GM12878 (cell line): ENCODE measurements around the gene RBMS3.

Source experiments
- BACH1 ChIP-seq: fragments of 450-650 bp; IDR thresholded peaks from 2 replicates; pipeline ENCODE4 v1.6.1; 2017; ENCODE audit warnings: mild to moderate bottlenecking, borderline replicate concordance
- BCLAF1 ChIP-seq: fragments of 450-650 bp; IDR thresholded peaks from 2 replicates; pipeline ENCODE4 v1.6.1; 2017; ENCODE audit warnings: antibody characterized with exemption, mild to moderate bottlenecking, moderate library complexity
- EP300 ChIP-seq, 2 experiments: fragments of 150-350 bp in 1 of 2; IDR thresholded peaks; 2 replicates each; pipeline ENCODE4 v1.6.1; 2011 to 2012; ENCODE audit warnings: low read depth in 2 of 2, low read length in 2 of 2, borderline replicate concordance in 1 of 2, improper control_type of control experiment in 1 of 2, inconsistent platforms in 1 of 2; ENCODE audit not compliant: control insufficient read depth in 1 of 2
- FOS ChIP-seq: IDR thresholded peaks from 3 replicates; pipeline ENCODE4 v1.6.1; 2011; ENCODE audit warnings: borderline replicate concordance; ENCODE audit not compliant: insufficient read length; ENCODE audit errors: extremely low read depth
- HCFC1 ChIP-seq: fragments of 150-350 bp; IDR thresholded peaks from 2 replicates; pipeline ENCODE4 v1.6.1; 2014; ENCODE audit warnings: low read length
- NFXL1 ChIP-seq: fragments of 450-650 bp; IDR thresholded peaks from 2 replicates; pipeline ENCODE4 v1.6.1; 2017; ENCODE audit warnings: antibody characterized with exemption, mild to moderate bottlenecking, borderline replicate concordance
- POLR2AphosphoS5 ChIP-seq: IDR thresholded peaks from 2 replicates; pipeline ENCODE4 v1.6.1; 2011; ENCODE audit warnings: mild to moderate bottlenecking, low read length, inconsistent platforms
- SMC3 ChIP-seq: IDR thresholded peaks from 2 replicates; pipeline ENCODE4 v1.6.1; 2011; ENCODE audit warnings: low read length, improper control_type of control experiment, borderline replicate concordance
- USF2 ChIP-seq: IDR thresholded peaks from 2 replicates; pipeline ENCODE4 v1.6.1; 2011; ENCODE audit warnings: low read depth, low read length, improper control_type of control experiment, borderline replicate concordance
- TF ChIP-seq, protein P1 (sequence below): fragments of 450-650 bp; formaldehyde crosslinking; IDR thresholded peaks from 2 replicates; pipeline ENCODE4 v1.4.0; 2020; ENCODE audit warnings: mild to moderate bottlenecking, moderate library complexity
- TF ChIP-seq, protein P2 (sequence below), 3 experiments: IDR thresholded peaks in 2 of 3; conservative IDR thresholded peaks in 1 of 3; 2 replicates each; pipeline ENCODE4 v1.5.1; 2011; ENCODE audit warnings: low read depth in 3 of 3, low read length in 3 of 3, mild to moderate bottlenecking in 3 of 3, control low read depth in 2 of 3, moderate library complexity in 2 of 3, inconsistent platforms in 1 of 3, mixed read lengths in 1 of 3; ENCODE audit not compliant: control insufficient read depth in 2 of 3, insufficient read depth in 1 of 3; ENCODE audit errors: extremely low read depth in 1 of 3

DNA sequence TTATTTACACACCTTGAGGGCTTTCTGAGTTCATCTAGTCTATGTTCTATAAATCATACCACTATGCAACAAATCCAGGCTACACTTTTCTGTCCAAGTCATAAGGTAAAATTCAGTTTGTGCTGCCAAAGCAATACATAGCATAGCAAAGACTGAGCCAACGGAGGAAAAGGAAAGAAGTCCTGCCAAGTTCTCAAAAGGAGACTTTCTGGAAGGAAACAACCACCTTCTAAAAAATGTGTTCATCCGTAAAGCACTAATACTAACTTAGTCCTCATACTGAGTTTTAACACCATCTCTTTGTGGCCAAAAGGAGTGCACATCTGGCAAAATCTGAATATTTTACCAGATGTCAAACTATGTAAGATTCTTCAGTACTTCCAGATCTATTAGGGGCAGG is 620.2 kb downstream of the RBMS3 start:
- TF ChIP-seq NFXL1: no peak
- no peak for TF ChIP-seq USF2
- TF ChIP-seq, protein P1, sequence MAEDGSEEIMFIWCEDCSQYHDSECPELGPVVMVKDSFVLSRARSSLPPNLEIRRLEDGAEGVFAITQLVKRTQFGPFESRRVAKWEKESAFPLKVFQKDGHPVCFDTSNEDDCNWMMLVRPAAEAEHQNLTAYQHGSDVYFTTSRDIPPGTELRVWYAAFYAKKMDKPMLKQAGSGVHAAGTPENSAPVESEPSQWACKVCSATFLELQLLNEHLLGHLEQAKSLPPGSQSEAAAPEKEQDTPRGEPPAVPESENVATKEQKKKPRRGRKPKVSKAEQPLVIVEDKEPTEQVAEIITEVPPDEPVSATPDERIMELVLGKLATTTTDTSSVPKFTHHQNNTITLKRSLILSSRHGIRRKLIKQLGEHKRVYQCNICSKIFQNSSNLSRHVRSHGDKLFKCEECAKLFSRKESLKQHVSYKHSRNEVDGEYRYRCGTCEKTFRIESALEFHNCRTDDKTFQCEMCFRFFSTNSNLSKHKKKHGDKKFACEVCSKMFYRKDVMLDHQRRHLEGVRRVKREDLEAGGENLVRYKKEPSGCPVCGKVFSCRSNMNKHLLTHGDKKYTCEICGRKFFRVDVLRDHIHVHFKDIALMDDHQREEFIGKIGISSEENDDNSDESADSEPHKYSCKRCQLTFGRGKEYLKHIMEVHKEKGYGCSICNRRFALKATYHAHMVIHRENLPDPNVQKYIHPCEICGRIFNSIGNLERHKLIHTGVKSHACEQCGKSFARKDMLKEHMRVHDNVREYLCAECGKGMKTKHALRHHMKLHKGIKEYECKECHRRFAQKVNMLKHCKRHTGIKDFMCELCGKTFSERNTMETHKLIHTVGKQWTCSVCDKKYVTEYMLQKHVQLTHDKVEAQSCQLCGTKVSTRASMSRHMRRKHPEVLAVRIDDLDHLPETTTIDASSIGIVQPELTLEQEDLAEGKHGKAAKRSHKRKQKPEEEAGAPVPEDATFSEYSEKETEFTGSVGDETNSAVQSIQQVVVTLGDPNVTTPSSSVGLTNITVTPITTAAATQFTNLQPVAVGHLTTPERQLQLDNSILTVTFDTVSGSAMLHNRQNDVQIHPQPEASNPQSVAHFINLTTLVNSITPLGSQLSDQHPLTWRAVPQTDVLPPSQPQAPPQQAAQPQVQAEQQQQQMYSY: no peak
- TF ChIP-seq POLR2AphosphoS5: no peak
- TF ChIP-seq EP300 (IDR thresholded peaks at IDR 0.05; ENCODE audit: borderline replicate concordance in 1 of 2, control insufficient read depth in 1 of 2, low read depth in 2 of 2, low read length in 2 of 2): no peak
- TF ChIP-seq, protein P2, sequence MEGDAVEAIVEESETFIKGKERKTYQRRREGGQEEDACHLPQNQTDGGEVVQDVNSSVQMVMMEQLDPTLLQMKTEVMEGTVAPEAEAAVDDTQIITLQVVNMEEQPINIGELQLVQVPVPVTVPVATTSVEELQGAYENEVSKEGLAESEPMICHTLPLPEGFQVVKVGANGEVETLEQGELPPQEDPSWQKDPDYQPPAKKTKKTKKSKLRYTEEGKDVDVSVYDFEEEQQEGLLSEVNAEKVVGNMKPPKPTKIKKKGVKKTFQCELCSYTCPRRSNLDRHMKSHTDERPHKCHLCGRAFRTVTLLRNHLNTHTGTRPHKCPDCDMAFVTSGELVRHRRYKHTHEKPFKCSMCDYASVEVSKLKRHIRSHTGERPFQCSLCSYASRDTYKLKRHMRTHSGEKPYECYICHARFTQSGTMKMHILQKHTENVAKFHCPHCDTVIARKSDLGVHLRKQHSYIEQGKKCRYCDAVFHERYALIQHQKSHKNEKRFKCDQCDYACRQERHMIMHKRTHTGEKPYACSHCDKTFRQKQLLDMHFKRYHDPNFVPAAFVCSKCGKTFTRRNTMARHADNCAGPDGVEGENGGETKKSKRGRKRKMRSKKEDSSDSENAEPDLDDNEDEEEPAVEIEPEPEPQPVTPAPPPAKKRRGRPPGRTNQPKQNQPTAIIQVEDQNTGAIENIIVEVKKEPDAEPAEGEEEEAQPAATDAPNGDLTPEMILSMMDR (IDR thresholded peaks at IDR 0.05 in 2 of 3, conservative IDR thresholded peaks at IDR 0.05 in 1 of 3; ENCODE audit: control insufficient read depth in 2 of 3, extremely low read depth in 1 of 3, insufficient read depth in 1 of 3, low read depth in 3 of 3, low read length in 3 of 3): no peak
- no peak for TF ChIP-seq HCFC1
- no peak for TF ChIP-seq SMC3
- no peak for TF ChIP-seq FOS
- TF ChIP-seq BCLAF1: no peak
- no peak for TF ChIP-seq BACH1
